GM18907 (cell line): ENCODE measurements around the gene MAP7.
"Not testable (repeated sequence)": the region's sequence is repeated elsewhere in the genome, so short reads cannot be mapped to it uniquely, and the experiment has no call there.

Source experiments
- ATAC-seq: cut with Tn5 transposase; IDR thresholded peaks from one replicate; pipeline ENCODE4 v1.9.1; 2021; ENCODE audit warnings: mild to moderate bottlenecking, moderate library complexity; ENCODE audit not compliant: unreplicated experiment

Gene MAP7

GRCh38 chr6:136471922-136472321 is 78.3 kb downstream of the MAP7 start:
- no peak for ATAC-seq

- no peak for ATAC-seq
Observed at GRCh38 chr6:136471372-136471771, 78.8 kb downstream of the MAP7 start.

DNA sequence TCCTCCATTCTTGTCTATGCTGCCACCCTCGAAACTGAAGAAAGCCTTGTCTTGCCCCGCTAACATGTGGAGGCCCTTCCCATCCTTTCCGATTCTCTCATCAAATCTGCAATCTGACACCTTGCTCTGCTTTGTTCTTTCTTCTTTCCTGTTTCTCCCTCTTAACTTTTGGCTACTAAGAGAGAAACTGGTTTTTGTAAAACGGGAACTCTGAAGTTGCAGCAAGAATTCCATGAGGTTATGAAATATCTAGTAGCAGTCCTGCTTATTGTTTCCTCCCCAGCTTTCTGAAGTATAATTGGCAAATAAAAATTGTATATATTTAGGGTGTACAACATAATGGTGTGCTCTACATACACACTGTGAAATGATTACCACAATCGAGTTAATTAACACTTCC is 80.2 kb downstream of the MAP7 start:
- no peak for ATAC-seq

- no peak for ATAC-seq
Observed at GRCh38 chr6:136469154-136469553, 81.1 kb downstream of the MAP7 start.

GRCh38 chr6:136468711-136469110 is 81.5 kb downstream of the MAP7 start:
- no peak for ATAC-seq

DNA sequence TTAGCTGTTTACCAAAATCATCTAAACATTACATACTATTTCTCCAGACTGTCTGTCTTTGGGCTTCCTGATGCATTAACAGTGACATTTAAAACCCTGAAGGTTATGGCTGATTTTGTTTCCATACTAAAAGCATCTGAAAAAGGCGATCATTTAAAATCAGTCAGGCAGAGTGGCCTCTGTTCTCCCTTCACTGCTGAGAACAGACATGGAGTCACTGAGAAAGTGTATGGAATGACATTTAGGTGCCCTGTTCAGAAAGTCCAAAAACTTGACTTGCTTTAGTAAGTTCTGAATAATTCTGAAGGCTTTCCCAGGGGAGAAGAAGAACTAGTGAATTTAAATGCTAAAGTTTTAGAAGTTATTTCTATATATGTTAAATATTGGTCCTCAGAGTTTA is 83.0 kb downstream of the MAP7 start:
- ATAC-seq, result no peak

DNA sequence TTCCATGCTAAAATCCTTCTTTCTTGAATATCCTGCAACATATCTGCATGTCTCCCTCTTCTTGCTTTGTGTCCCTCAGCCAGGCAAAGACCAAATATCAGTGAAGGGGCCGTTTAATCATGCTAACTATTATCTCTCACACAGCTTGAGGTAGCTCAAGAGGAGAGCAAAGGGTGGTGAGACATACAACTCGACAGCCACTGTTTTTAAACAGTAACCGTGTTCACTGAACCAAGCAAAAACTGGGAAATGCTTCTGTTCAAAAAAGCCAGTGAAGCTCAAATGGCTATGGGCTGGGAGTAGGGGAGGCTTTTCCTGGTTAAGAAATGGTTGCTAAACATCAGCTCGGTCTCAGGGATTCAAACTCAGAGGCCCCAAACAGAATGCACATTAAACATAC is 83.4 kb downstream of the MAP7 start:
- no peak for ATAC-seq

DNA sequence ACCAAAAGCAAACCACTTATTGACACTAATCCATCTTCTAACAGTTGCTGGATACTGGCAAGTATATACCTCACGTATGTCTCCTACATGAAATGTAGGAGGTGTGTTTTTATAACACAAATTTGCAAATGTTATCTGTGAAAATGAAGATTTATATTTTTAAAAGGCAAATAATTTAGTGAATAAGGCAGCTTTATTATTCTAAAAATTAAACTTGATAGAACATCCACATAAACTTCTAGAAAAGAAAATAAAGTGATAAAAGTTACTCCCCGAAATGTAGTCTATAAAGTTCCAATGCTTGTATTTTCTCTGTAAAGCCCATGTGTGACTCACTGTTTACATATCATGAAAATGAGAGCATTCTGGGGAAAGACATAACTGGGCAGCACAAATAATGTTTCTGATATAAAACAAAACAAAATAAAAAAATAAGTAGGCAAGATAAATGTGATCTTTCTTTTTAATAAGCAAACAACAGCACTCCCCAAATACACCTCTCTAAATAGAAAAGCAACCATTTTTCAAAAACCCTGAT is 84.4 kb downstream of the MAP7 start:
- ATAC-seq, result no peak

GRCh38 chr6:136464874-136465273 is 85.3 kb downstream of the MAP7 start:
- no peak for ATAC-seq

DNA sequence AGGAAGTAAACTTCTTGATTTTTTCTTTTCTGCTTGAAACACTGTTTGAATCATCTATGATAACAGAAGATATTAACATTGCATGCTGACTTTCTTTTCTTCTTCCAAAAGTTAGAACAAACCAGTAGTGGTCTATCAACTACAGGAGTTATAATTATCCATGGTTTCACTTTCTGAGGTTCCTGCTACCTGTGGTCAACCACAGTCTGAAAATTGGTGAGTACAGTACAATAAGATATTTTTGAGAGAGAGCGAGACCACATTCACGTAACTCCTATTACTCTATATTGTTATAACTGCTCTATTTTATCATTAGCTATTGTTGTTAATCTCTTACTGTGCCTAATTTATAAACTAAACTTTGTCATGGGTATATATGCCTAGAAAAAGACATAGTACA is 86.1 kb downstream of the MAP7 start:
- ATAC-seq, result no peak

DNA sequence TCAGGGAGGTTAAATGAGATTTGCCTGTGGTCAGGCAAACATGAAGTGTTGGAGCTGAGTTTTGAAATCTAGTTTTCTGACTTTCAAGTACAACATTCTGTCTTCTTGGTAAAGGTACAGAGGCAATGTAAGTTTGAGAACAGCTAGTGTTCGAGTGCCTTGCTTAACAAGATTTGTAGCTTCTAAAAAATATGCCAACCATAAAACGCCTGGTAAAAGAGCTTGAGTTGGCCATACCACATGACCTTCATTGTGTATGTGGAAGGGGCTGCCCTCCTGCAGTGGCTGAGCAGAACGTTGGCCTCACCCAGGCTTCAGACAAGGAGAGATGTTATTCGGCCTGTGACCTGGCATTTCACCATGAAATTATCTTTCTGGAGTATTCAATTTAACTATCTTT is 86.5 kb downstream of the MAP7 start:
- no peak for ATAC-seq

DNA sequence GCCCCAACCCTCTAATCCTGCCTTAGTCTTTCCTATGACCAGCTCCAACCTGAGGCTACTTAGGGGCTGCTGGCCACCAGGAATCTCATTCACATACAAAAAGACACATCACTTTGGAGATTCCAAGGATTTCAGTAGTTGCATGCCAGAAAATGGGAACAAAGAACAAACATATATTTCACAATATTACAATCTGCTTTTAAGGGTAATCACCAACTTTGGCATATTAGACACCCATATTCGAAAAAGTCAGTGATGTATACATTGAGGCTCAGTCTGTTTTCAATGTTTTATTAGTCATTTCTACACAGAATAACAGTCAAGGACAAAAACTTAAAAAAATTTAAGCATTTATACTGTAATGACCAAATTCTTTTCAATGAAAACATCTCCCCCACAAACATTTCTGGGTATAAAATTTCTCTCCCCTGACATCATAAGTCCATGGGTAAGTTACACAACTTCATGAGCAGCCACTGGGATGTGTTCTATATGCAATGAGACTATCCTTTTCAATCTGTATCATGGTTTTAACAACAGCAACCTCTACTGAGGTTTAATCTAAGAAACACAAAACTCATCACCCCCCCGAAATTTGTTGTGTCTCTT is 103.5 kb downstream of the MAP7 start:
- ATAC-seq, result no peak

DNA sequence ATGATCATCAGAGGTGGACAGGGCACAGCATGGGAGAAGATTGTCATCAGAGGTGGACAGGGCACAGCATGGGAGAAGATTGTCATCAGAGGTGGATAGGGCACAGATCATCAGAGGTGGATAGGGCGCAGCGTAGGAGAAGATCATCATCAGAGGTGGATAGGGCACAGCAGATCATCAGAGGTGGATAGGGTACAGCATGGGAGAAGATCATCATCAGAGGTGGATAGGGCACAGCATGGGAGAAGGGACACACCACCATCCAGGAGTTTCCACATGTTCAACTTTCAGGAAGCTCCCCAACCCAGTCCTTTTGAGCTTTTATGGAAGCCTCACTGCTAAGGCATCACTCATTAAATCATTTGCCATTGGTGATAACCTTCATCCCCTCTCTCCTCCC is 104.1 kb downstream of the MAP7 start:
- ATAC-seq, result no peak

DNA sequence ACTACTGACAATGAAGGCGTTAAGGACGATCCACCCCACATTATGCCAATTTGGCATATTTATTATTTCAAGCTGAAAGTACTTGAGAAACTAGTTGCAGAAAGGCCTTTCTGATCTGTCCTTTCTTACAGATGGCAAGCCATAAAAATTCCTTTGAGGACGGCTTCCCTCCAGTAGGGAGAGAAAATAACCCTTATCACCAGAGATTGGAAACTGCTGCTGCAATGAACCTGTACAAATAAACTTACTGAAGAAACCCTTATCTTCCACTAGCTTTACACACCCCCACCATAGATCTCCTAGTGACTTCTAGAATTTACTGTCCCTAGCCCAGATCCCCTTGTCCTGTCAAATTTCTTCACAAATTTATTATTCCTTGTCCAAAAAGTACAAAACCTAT is 105.2 kb downstream of the MAP7 start:
- no peak for ATAC-seq

DNA sequence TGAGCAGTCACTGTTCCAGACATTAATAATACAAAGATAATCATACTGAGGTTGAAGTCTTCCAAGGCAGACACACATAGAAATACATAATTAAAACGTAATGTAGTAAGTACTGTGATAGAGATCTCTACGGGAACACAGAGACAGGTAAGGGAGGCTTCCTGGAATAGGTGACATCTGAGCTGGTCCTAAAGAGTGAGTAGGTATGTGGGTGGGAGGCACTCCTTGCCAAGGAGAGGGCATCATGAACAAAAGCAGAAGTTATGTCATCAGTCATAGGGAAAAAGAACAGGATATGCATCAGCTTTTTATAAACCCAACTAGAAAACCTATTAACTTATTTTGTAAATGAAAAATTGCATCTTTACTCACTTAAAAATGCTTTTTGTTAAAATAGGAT is 110.0 kb downstream of the MAP7 start:
- ATAC-seq, result no peak

GRCh38 chr6:136439514-136440190 is 110.6 kb downstream of the MAP7 start:
- ATAC-seq, result no peak

GRCh38 chr6:136438441-136438840 is 111.8 kb downstream of the MAP7 start:
- no peak for ATAC-seq

DNA sequence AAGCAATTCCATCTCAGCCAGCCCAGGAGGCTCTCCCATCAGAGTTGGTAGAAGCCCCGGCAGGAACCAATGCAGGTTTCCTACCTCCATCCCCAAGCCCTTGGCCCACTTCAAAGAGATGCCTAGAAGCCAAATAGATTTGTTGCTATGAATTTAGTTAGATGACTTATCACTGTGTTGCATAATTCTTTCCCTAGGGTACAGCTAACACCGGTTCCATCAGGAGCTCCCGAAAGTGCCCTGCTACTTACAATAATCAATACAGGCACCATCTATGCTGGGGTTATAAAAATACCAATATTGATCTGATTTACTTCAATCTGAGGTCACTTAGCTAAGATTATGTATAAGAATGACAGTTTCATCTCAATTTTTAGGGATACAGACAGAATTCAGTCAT is 113.0 kb downstream of the MAP7 start:
- ATAC-seq, result no peak

- no peak for ATAC-seq
Observed at GRCh38 chr6:136435101-136435500, 115.1 kb downstream of the MAP7 start.

- not testable (repeated sequence) for ATAC-seq
Observed at GRCh38 chr6:136431306-136431705, 118.9 kb downstream of the MAP7 start.

DNA sequence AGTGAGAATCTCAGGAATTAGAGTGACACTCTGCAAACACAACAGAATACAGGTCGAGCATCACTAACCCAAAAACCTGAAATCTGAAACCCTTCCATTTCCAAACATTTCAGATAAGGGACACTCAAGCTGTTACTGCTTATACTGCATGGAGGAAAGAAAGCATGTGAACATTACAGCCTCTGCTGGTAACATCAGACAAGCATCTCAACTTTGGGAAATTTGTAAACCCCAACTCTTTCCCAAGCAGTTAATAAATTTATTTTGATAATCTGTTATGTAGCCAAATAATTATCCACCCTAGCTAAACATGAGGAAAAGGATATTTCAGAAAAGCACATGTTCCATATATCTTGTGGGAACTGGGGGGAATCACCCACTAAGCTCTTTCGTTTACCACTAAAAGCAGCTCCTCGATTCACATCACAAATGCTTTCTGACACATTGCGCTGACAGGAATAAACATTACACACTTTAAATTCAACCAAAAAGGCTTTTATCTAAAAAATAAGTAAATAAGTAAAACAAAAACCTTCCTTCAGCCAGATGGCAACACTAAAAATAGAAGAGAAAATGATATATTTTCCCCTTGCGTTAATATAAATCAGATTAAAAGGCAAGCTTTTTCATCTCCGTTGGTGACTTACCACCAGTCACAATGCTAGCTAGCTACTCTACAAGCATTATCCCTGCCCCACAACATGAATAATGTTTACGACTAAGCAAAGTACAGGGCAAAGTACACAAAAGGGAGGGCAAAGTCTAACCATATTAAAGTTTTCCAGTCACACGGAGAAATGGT is 120.8 kb downstream of the MAP7 start:
- no peak for ATAC-seq

DNA sequence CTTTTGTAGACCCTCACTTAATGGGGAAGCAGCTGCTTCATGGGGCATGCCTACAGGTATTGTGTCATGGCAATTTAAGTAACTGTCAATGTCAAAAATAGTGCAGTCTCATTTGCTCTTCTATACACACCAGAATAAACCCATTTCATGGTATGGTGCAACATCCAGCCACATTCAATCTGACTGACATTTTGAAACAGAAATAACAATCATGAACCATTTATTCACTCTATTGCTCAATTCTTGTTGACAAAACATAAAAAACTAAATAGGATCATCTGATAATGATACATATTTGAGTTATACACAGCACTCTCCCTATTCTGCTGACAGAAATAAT is 122.9 kb downstream of the MAP7 start:
- ATAC-seq, result no peak
